Spleen (tissue), 13 donors: Measurements from ENCODE around the gene XRCC3. TPM values are rescaled to one million over a fixed set of nuclear protein-coding genes. Genes with fewer than 3 reads are reported as not detected.

Experiments used
- DNase-seq: peaks from one replicate; pipeline ENCODE4 v3.0.0-alpha.2; 2020
- H3K27ac ChIP-seq, 8 donors: fragments of 200-600 bp; sonication (generic) in 7 of 8; 1 replicate in 4 of 8; 2 replicates in 4 of 8; pipeline versions ENCODE4 v1.5.0 to v1.8.0; 2016 to 2021; ENCODE audit warnings: inconsistent platforms in 4 of 8, mild to moderate bottlenecking in 4 of 8, moderate library complexity in 1 of 8
- H3K27me3 ChIP-seq, 7 donors: fragments of 200-600 bp; sonication (generic) in 6 of 7; replicated peaks in 1 of 7; 1 replicate in 4 of 7; 2 replicates in 3 of 7; pipeline versions ENCODE4 v1.5.0 to v1.8.0; 2016 to 2021; ENCODE audit warnings: inconsistent platforms in 3 of 7, mild to moderate bottlenecking in 1 of 7
- H3K36me3 ChIP-seq, 6 donors: fragments of 200-600 bp; sonication (generic) in 5 of 6; 1 replicate in 4 of 6; 2 replicates in 2 of 6; pipeline versions ENCODE4 v1.5.0 to v1.8.0; 2016 to 2021; ENCODE audit warnings: inconsistent platforms in 2 of 6
- H3K4me1 ChIP-seq, 6 donors: fragments of 200-600 bp; sonication (generic) in 5 of 6; 1 replicate in 3 of 6; 2 replicates in 3 of 6; pipeline versions ENCODE4 v1.5.0 to v1.8.0; 2016 to 2021; ENCODE audit warnings: inconsistent platforms in 3 of 6
- H3K4me3 ChIP-seq, 8 donors: fragments of 200-600 bp; sonication (generic) in 7 of 8; 1 replicate in 4 of 8; 2 replicates in 4 of 8; pipeline versions ENCODE4 v1.5.0 to v1.8.0; 2016 to 2021; ENCODE audit warnings: inconsistent platforms in 4 of 8, mild to moderate bottlenecking in 4 of 8, moderate library complexity in 2 of 8
- H3K9me3 ChIP-seq, 8 donors: fragments of 200-600 bp; sonication (generic) in 7 of 8; 1 replicate in 4 of 8; 2 replicates in 4 of 8; pipeline versions ENCODE4 v1.5.0 to v1.8.0; 2016 to 2021; ENCODE audit warnings: inconsistent platforms in 4 of 8
- POLR2A ChIP-seq, 3 donors: fragments of 450-650 bp; IDR thresholded peaks; one replicate each; pipeline ENCODE4 v1.5.1; 2017; ENCODE audit warnings: antibody characterized with exemption in 3 of 3, mild to moderate bottlenecking in 1 of 3
- POLR2AphosphoS5 ChIP-seq, 3 donors: sonication (generic); formaldehyde crosslinking; IDR thresholded peaks; one replicate each; pipeline ENCODE4 v1.5.1; 2017; ENCODE audit warnings: antibody characterized with exemption in 3 of 3
- WGBS, 5 donors: extraction: QIAGEN DNeasy Blood & Tissue Kit in 3 of 5; methylation state at CpG; one replicate each; pipeline versions ENCODE4 v1.1.5 to v1.1.7; 2013 to 2018; 5-methylcytosine and 5-hydroxymethylcytosine counted together
- intact Hi-C: fragments of 100-400 bp; cut with DNase I; formaldehyde crosslinking; loops from one replicate; pipeline ENCODE4 v1.15.0; 2023; ENCODE audit warnings: low total_unique reads
- long read RNA-seq, 2 donors: transcript quantifications; one replicate each; lab custom pipeline, GENCODE V29; 2026
- polyA plus RNA-seq, 3 donors: library from polyadenylated mRNA; stranded (reverse); fragments of 200-250 nt; gene quantifications; one replicate each; pipeline ENCODE4 v1.2.1, GENCODE V29; 2013
- total RNA-seq, 7 donors: library from RNA; depleted of rRNA in 3 of 7; stranded (reverse); fragments of >200 nt in 3 of 7; fragmentation: NEBNext Ultra II Directional in 4 of 7; extraction: Animal tissue kit (Norgen Biotek cat#: 25700) in 4 of 7; gene quantifications; one replicate each; pipeline versions ENCODE4 v1.1.0 to v1.2.1, GENCODE V29; 2016 to 2021
- TF ChIP-seq, protein P1 (sequence below), 11 experiments: fragments of 200-600 bp in 7 of 11; fragments of 450-650 bp in 4 of 11; sonication (generic) in 4 of 11; IDR thresholded peaks in 8 of 11; conservative IDR thresholded peaks in 3 of 11; 1 replicate in 7 of 11; 2 replicates in 4 of 11; pipeline versions ENCODE4 v1.4.0 to v1.8.0; 2016 to 2021; ENCODE audit warnings: antibody characterized with exemption in 11 of 11, inconsistent platforms in 4 of 11, mild to moderate bottlenecking in 1 of 11
- donor health status: healthy with polysubstance abuse.
- donor health status: DM: no; HTN: no; CAD: no; lungs with moderate emphysema.
- donor health status: DM: no; HTN: no; CAD: no.
- donor health status: Bipolar disorder and iron deficiency.
- donor health status: healthy.
- donor health status: DM: no; HTN: no; CAD: no.
- donor health status: DM: yes; HTN: yes; CAD: no.

The XRCC3 gene
- 10 to 100 TPM in 6 of 7 donors, 1 to 10 TPM in 1; 9.5 to 20.4 (median 16.7) TPM for total RNA-seq
- polyA plus RNA-seq = 10 to 100 TPM in 2 of 3 donors, 1 to 10 TPM in 1; 5.9 to 17.6 (median 11.8) TPM
- long read RNA-seq, donor 1, partial matches to known transcripts = 0 of 3 reads
- long read RNA-seq, donor 1, other reads (novel, unspliced or antisense) = 0 of 3 reads
- long read RNA-seq, donor 2, partial matches to known transcripts = 50 of 73 reads
- long read RNA-seq, donor 2, other reads (novel, unspliced or antisense) = 18 of 73 reads

DNA sequence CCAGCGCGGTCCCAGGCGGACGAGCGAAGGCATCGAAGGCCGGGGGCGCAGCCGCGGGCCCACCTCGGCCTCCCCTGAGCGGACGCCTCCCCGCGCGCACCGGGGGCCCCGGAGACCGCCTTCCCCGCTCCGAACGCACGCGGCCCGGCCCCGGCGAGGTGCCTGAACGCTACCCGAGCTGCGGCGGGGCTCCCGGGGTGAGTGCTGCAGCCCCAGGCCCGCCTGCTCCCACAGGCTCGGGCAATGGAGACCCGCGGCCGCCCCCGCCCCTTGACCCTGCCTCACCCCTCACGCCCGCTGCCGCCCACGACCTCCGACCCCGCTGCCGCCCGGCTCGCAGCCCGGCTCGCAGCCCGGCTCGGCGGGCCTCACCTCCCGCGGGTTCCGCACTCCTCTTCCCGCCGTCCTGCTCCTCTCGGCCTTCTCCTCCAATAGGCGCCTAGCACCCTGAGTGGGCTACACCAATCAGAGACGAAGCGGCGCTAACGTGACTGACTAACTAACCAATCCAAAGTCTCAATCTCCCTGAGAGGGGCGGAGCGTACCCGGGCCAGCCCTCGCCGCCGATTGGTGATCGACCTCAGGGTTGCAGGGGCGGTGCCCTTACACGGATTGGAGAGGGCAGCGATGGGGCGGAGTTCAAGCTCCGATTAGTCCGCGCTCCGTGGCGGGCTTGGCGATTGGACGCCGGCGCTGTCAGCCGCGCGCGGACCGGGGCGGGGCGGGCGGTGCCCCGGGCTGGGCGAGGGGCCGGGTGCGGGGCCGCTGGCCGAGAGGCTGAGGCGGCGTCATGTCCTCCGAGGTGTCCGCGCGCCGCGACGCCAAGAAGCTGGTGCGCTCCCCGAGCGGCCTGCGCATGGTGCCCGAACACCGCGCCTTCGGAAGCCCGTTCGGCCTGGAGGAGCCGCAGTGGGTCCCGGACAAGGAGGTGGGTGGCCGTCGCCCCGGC is at the start of gene XRCC3, which contains the start of gene ZFYVE21:
XRCC3 (minus strand) TSS at position 400 of the 949 bp plus-strand sequence. CDS start 4,364 bp downstream, outside the sequence.
ZFYVE21 (plus strand) TSS at position 759 of the 949 bp plus-strand sequence; CDS start at position 791, 32 bp downstream.
- H3K4me3 ChIP-seq = peak within 1 kb of the TSS; percentile 66 to 98 (median 88)
- H3K27me3 ChIP-seq = no peaks in the 10 kb centered on the region
- H3K4me1 ChIP-seq = peaks cover 27 to 87% (median 70%) of the 10 kb centered on the region in 6 donors
- peak; percentile 99 for DNase-seq
- peak within 1 kb of the TSS; percentile 67 to 91 (median 85) for H3K27ac ChIP-seq
- peaks cover 0 to 5% (median 0%) of the 10 kb centered on the region in 6 donors for H3K36me3 ChIP-seq
- TF ChIP-seq POLR2AphosphoS5 (IDR thresholded peaks at IDR 0.05) (peak; percentile 73 to 88 (median 87)), POLR2A (IDR thresholded peaks at IDR 0.05) (peak in 2 of 3 donors; percentile 14 to 68)
- TF ChIP-seq, protein P1, sequence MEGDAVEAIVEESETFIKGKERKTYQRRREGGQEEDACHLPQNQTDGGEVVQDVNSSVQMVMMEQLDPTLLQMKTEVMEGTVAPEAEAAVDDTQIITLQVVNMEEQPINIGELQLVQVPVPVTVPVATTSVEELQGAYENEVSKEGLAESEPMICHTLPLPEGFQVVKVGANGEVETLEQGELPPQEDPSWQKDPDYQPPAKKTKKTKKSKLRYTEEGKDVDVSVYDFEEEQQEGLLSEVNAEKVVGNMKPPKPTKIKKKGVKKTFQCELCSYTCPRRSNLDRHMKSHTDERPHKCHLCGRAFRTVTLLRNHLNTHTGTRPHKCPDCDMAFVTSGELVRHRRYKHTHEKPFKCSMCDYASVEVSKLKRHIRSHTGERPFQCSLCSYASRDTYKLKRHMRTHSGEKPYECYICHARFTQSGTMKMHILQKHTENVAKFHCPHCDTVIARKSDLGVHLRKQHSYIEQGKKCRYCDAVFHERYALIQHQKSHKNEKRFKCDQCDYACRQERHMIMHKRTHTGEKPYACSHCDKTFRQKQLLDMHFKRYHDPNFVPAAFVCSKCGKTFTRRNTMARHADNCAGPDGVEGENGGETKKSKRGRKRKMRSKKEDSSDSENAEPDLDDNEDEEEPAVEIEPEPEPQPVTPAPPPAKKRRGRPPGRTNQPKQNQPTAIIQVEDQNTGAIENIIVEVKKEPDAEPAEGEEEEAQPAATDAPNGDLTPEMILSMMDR (IDR thresholded peaks at IDR 0.05 in 8 of 11, conservative IDR thresholded peaks at IDR 0.05 in 3 of 11) = peak in 1 of 11 experiments; percentile 23
- 0 to 2% (median 1%) methylated on average over 38 to 121 of the region's 121 CpGs for WGBS, 5 donors
- intact Hi-C loops = no loop called here
- H3K9me3 ChIP-seq = no peaks in the 10 kb centered on the region

DNA sequence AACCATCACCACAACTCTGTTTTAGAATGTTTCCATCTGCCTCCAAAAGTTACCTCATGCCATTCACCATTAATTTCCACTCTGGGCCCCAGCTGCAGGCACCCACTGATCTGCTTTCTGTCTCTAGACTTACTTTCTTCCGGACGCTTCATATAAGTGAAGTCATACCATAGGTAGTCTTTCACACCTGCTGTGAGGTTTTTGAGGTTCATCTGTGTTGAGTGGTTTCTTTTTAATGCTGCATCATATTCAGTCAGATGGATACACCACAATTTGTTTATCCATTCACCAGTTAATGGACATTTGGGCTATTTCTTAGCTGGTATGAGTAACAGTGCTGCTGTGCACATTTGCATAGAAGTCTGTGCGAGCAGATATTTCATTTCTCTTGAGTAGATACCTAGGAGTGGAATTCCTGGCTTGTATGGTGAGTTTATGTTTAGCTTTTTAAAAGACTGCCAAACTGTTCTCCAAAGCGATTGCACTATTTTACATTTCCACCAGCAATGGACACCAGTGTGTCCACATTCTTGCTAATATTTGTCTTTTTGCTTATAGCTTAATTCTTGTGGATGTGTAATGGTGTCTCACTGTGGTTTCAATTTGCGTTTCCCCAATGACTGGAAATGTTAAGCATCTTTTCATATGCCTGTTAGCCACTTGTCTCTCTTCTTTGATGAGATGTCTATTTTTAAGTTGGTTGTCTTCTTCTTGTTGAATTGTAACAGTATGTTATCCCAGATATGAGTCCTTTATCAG is 48.7 kb upstream of the XRCC3 start:
- intact Hi-C loops = no loop called here

DNA sequence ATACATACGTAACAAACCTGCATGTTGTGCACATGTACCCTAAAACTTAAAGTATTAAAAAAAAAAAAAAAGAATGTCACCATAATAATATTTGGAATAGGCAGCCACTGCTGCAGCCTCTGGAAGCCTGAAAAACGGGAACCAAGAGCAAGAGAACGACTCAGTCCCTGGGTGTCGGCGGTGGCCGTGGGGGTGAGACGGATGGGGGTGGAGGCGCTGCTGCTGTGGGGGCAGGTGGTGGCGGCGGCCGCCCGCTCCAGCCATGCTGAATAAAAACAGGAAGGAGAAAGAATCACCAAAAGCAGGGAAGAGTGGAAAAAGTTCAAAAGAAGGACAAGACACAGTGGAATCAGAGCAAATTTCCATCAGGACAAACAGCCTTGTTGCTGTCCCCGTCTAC is 47.3 kb upstream of the XRCC3 start:
- H3K36me3 ChIP-seq = peaks cover 0 to 15% (median 2%) of the 10 kb centered on the region in 6 donors
- no peaks in the 10 kb centered on the region for H3K4me1 ChIP-seq
- no peak overlapping the region for H3K27ac ChIP-seq
- H3K4me3 ChIP-seq = no peak overlapping the region
- no peak for DNase-seq
- TF ChIP-seq, protein P1 (IDR thresholded peaks at IDR 0.05 in 8 of 11, conservative IDR thresholded peaks at IDR 0.05 in 3 of 11) = no peak
- TF ChIP-seq POLR2AphosphoS5 (IDR thresholded peaks at IDR 0.05) = no peak
- no peak for TF ChIP-seq POLR2A (IDR thresholded peaks at IDR 0.05)
- no peaks in the 10 kb centered on the region for H3K27me3 ChIP-seq
- H3K9me3 ChIP-seq = no peaks in the 10 kb centered on the region
- WGBS, 5 donors = 76 to 89% (median 82%) methylated on average over 13 of the region's 13 CpGs
- intact Hi-C loops = no loop called here

More for the DNA sequence above, 48.7 kb upstream of the XRCC3 start:
- WGBS, 5 donors = 78 to 88% (median 83%) methylated on average over 5 of the region's 5 CpGs
- Histone ChIP-seq H3K36me3 (peaks cover 0 to 15% (median 2%) of the 10 kb centered on the region in 6 donors), H3K9me3 (no peaks in the 10 kb centered on the region), H3K27ac (no peak overlapping the region), H3K27me3 (no peaks in the 10 kb centered on the region), H3K4me1 (no peaks in the 10 kb centered on the region), H3K4me3 (no peak overlapping the region)
- DNase-seq = no peak
- no peak for TF ChIP-seq POLR2A (IDR thresholded peaks at IDR 0.05)
- TF ChIP-seq POLR2AphosphoS5 (IDR thresholded peaks at IDR 0.05) = no peak
- TF ChIP-seq, protein P1 (IDR thresholded peaks at IDR 0.05 in 8 of 11, conservative IDR thresholded peaks at IDR 0.05 in 3 of 11) = no peak
